Renal cortical epithelial cell (primary cell): ENCODE measurements around the gene MT1H. TPM values are rescaled to one million over a fixed set of nuclear protein-coding genes. Genes with fewer than 3 reads are reported as not detected.

ENCODE experiments used
- DNase-seq: peaks from one replicate; pipeline ENCODE4 v3.0.0-alpha.2; 2011; ENCODE audit warnings: low read depth
- total RNA-seq: library from RNA; depleted of rRNA; stranded (reverse); fragments of >200 nt; gene quantifications from 2 replicates; pipeline ENCODE4 v1.2.3, GENCODE V29; 2014

Gene MT1H
- total RNA-seq, 1 donor from 2014 or later: 8.9 TPM

GRCh38 chr16:56636616-56637413 lies 32.8 kb upstream of the MT1H start:
- DNase-seq: no peak

- no peak for DNase-seq
Measured at GRCh38 chr16:56637814-56638750, 31.5 kb upstream of the MT1H start, which contains the start of gene MT1A. Gene MT1A (plus strand): TSS chr16:56638666. CDS start chr16:56638739, 73 bp downstream.

- DNase-seq: no peak
Measured at GRCh38 chr16:56639045-56639444, 30.6 kb upstream of the MT1H start.

GRCh38 chr16:56640076-56640475 lies 29.5 kb upstream of the MT1H start:
- DNase-seq: no peak

- no peak for DNase-seq
Measured at GRCh38 chr16:56641166-56641565, 28.4 kb upstream of the MT1H start.

- DNase-seq: peak; percentile 52
Measured at GRCh38 chr16:56643080-56643778, 26.4 kb upstream of the MT1H start.

GRCh38 chr16:56643833-56644232 lies 25.8 kb upstream of the MT1H start:
- no peak for DNase-seq

GRCh38 chr16:56645311-56645710 lies 24.3 kb upstream of the MT1H start:
- no peak for DNase-seq

GRCh38 chr16:56645838-56646237 lies 23.8 kb upstream of the MT1H start:
- no peak for DNase-seq

- no peak for DNase-seq
Measured at GRCh38 chr16:56647641-56648431, 21.8 kb upstream of the MT1H start.

GRCh38 chr16:56649271-56649670 lies 20.3 kb upstream of the MT1H start:
- DNase-seq: no peak

- DNase-seq: peak; percentile 48
Measured at GRCh38 chr16:56649820-56650219, 19.8 kb upstream of the MT1H start.

GRCh38 chr16:56651586-56651985 lies 18.0 kb upstream of the MT1H start, which contains the start of gene MT1B:
Gene MT1B (plus strand): TSS chr16:56651886. CDS start chr16:56651954, 68 bp downstream.
- no peak for DNase-seq

- DNase-seq: no peak
Measured at GRCh38 chr16:56652600-56652999, 17.0 kb upstream of the MT1H start.

GRCh38 chr16:56653218-56653617 lies 16.4 kb upstream of the MT1H start:
- no peak for DNase-seq

- peak; percentile 82 for DNase-seq
Measured at GRCh38 chr16:56657555-56658326, 11.9 kb upstream of the MT1H start, which contains the start of gene MT1F. Gene MT1F (plus strand): TSS chr16:56657959. CDS start chr16:56658059, 100 bp downstream.

- no peak for DNase-seq
Measured at GRCh38 chr16:56658327-56658875, 11.2 kb upstream of the MT1H start.

GRCh38 chr16:56662357-56663354 lies 7.0 kb upstream of the MT1H start:
- DNase-seq: no peak

- DNase-seq: no peak
Measured at GRCh38 chr16:56664506-56664905, 5.1 kb upstream of the MT1H start.
